ENCODE results near the gene UBN1. TPM values are rescaled to one million over a fixed set of nuclear protein-coding genes. Genes with fewer than 3 reads are reported as not detected.
"Not testable (repeated sequence)": the region's sequence is repeated elsewhere in the genome, so short reads cannot be mapped to it uniquely, and the experiment has no call there.

UBN1 gene
- total RNA-seq, 2 experiments from 2014 or later = 36.7 to 38.9 TPM

- CTCF ChIA-PET = no interaction called here
- POLR2A ChIA-PET = no interaction called here
These were observed 35.5 kb downstream of the UBN1 start for GRCh38 chr16:4882633-4883285.

- ChIA-PET POLR2A (no interaction called here), CTCF (no interaction called here)
These were observed 36.2 kb downstream of the UBN1 start for GRCh38 chr16:4883501-4883900.

GRCh38 chr16:4884209-4884608, 36.9 kb downstream of the UBN1 start:
- POLR2A ChIA-PET = no interaction called here
- CTCF ChIA-PET = no interaction called here

DNA sequence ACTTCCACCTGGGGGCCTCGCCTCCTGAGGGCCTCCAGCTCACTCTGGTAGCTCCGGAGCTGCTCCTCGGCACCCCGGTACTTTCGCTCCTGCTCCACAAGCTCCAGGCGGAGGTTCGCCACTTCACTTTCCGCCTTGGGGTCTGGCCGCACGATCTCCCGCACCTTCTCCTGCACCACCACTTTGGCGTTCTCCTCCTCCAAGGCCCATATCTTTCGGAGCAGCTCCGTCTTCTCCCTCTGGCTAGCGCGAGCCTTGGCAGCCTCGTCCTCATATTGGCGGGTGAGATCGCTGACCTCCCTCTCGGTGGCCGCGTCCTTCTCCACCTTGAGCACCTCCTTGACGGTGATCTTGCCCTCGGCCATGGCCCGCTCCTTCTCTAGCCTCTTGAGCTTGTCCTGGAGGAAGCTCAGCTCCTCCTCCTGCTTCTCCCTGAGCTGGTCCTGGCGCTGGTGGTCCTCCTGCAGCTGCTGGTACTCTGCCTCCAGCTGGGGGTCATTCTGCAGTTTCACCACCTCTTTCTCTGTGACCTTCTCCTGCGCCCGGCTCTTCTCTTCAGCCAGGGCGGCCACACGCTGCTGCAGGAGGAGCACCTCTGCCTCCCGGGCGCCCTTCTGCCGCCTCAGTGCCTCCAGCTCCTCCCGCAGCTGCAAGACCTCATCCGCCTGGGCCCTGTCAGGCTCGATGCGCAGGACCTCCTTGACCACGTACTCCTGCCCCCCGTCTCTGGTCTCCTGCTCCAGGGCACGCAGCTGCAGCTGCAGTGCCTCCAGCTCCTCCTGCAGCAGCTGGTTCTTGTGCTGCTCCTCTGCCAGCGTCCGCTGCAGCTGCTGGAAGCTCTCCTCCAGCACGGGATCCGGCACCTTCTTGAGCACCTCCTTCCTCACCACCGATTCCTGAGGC, 37.9 kb downstream of the UBN1 start:
- CTCF ChIA-PET = no interaction called here
- POLR2A ChIA-PET = no interaction called here

DNA sequence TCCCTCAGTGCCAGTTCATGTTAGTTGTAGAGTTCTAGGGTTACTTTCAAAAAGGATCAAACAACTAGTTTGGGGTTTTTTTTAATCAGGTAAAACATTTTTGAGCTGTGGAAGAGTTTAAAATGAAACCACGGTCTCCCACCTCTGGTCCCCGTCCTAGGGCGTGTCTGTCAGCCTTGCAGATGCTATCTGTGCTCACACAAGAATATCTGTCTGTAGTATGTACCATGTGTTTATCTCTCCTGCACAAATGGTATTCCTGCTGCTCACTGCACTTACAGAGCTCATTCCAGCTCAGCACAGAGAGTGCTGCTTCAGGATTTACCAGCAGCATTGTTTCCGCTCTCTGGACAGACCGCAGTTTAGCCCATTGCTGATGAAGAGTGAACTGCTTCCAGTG, 38.9 kb downstream of the UBN1 start:
- ChIA-PET CTCF (no interaction called here), POLR2A (no interaction called here)

DNA sequence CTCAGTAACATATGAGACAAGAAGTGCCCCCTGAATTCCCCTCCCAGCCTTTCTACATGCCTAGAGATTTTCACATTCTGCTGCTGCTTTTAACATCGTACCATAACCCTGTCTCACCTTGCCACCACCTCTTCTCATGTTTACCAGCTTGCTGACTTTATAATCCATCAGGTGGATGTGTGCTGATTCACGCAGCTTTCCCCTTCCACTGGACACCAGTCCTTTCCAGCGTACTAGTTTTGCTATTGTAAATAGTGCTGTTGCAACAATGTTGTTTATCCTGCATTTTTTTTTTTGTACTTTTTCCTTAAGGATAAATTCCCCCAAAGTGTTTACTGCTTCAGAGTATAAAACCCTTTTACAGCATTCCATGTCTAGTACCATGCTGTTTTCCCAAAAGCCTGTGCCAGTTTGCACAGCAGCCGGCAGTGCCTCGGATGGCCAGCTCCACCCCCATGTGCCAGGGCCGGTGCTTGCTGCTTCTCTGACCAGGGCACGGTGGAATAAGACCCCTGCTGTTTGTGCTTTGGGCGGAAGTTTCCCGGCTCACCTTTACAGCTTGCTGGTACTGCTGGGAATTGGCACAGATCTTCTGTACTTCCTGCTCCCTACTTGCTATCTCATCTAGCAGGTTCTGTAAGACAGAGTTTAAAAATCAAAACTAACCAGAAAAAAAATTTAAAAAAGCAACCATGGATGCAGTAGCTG, 41.3 kb downstream of the UBN1 start:
- CTCF ChIA-PET = interaction anchor here (0.6 kb wide), 1 partner anchor 9 kb away, joined by 6 read pairs; no protein-coding TSS in a partner anchor
- POLR2A ChIA-PET = no interaction called here

GRCh38 chr16:4890026-4890425, 42.7 kb downstream of the UBN1 start:
- ChIA-PET POLR2A (no interaction called here), CTCF (no interaction called here)

DNA sequence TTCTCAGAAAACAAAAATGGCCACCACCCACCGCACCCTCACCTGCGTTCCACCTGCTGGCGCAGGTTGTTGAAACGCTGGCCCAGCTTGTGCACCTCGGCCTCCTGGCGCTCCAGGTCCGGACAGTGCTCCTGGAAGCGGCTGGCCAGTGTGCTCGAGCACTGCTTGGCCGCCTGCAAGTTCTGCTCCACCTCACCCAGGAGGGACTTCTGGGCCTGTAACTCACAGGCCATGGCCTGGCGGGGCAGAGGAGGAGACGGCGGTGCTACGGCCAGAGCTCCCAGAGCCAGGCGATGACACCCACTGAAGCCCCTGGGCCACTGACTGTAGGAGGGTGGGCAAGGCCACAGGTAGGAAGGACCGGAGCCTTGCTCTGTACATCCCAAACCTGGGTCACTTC, 43.4 kb downstream of the UBN1 start:
- POLR2A ChIA-PET = no interaction called here
- CTCF ChIA-PET = no interaction called here

- ChIA-PET POLR2A (no interaction called here), CTCF (no interaction called here)
These were observed 44.0 kb downstream of the UBN1 start for GRCh38 chr16:4891097-4891885.

GRCh38 chr16:4891886-4892216, 44.6 kb downstream of the UBN1 start:
- ChIA-PET CTCF (interaction anchor here (0.5 kb wide), 1 partner anchor 1287 kb away, joined by 3 read pairs; no protein-coding TSS in a partner anchor), POLR2A (no interaction called here)

DNA sequence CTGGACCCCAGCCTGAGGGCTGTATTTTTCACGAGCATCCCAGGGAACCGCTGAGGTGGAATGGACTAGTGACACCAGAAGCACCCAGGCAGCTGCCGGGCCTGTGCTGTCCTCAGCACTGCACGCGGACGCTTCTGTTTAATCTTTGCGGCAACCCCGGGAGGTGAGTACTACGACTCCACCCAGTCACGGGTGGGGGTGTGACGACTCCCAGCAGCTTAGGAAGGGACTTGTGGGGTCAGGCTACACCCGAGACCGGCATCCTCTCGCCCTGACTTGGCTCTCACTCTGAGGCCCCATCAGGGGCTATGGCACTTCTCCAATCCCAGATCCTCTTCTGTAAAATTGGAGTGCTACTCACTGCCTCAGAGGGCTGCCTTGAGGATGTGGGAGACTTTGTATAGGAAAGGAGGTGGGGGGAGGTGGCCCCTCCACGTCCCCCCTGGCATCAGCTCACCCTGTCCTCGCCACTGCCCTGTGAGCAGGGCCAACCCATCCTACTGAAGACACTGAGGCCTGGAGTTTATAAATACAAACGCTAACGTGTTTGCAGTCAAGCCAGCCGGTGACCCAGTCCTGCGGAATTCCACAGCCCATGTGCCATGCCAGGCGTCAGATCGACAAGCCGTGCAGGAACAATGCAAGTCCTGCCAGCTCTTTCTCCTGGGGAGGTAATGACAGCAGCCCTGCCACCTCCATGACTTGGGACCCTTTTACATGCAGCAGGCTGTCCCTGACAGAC, 45.3 kb downstream of the UBN1 start:
- POLR2A ChIA-PET = no interaction called here
- CTCF ChIA-PET = interaction anchor here (0.5 kb wide), 1 partner anchor 1288 kb away, joined by 3 read pairs; no protein-coding TSS in a partner anchor

- CTCF ChIA-PET = no interaction called here
- POLR2A ChIA-PET = no interaction called here
These were observed 46.0 kb downstream of the UBN1 start for GRCh38 chr16:4893103-4893862.

DNA sequence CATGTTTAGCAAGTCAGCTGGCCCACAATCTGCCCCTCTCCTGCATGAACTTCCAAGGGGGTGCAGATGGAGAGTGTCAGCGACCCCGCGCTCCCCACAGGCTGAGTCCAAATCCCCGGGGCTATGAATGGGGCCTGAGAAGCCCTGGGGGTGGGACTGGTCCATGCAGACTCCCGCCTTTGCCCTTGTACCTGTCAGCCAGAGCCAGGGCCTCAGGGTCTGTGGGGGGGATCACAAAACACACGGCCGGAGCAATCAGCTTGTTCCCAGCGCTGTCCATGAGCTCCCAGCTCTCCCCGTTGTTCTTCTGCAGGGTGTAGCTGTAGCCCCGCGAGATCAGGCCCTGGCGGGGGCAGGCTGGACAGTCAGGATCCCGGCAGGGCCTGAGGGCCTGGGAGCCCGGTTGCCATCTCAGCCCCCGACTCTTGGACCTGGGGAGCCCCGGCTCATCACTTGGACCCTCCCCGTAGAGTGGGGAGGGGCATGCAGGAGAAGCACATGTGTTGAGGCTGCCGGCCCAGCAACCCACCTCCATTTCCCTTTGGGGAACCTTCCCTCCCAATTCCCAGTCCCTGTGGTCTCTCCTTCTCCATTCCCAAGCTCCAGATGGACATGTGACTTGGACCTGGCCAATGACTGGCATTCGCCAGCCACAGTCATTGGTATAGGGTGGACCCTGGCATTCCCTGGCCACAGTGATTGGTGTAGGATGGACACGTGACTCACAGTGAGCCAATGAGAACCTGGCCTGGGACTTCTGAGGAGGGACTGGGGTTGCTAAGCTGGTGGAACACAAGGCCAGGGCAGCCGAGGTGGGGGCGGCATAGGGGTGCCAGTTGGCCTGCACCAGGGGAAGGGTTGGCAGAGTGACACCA, 47.2 kb downstream of the UBN1 start:
- POLR2A ChIA-PET = no interaction called here
- CTCF ChIA-PET = no interaction called here

- CTCF ChIA-PET = no interaction called here
- POLR2A ChIA-PET = no interaction called here
These were observed 48.1 kb downstream of the UBN1 start for GRCh38 chr16:4895366-4895765.

- CTCF ChIA-PET = interaction anchor here (0.6 kb wide), 1 partner anchor 183 kb away, joined by 4 read pairs; no protein-coding TSS in a partner anchor
- POLR2A ChIA-PET = not testable (repeated sequence)
These were observed 49.5 kb downstream of the UBN1 start for GRCh38 chr16:4896761-4897160.

DNA sequence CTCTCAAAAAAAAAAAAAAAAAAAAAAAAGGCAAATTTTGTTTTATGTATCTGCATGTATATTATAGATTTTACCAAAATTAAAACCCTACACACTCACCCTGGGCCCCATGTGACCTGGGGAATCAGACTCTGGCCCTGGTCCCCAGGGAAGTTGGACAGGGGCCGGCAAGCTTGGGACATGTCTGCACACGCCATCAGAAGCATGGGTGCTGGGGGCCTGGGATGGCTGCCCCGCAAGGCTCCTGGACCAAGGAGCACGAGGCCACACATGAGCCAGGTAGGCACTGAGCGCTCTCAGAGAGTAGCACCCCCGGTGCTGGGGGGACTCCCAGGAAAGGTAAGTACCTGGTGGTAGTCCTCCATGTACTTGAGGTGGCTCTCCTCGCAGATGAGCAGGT, 50.0 kb downstream of the UBN1 start:
- POLR2A ChIA-PET = no interaction called here

DNA sequence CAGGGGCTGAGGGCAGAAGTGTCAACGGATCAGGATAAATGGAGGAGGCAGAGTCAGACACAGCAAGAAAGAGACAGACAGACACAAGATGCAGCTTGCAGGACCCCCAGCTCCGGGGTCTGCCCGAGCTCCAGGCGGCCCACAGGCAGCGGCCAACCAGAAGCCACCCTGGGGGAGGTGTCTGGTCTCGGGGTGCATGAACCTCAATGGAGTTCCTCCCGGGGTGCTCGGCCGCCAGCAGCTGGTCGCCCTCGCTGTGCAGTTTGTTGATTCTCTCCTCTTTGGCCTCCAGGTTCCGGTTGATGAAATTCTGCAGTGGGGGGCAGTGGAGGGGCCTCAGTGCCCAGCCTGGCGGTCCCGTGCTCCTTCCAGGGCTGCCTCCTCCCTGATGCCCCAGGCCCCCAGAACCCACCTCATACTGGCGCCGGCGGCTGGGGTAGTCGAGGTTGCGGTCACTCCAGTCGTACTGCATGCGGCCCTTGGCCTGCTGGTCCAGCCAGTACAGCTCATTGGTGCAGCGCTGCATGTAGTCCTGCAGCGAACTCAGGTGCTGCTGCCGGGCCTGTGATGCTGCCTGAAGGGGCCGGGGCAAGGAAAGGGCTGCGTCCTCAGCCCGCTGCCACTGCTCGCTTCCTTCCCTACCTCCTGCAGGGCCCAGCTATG, 51.7 kb downstream of the UBN1 start:
- CTCF ChIA-PET = no interaction called here
- POLR2A ChIA-PET = no interaction called here

More for the DNA sequence above, 50.0 kb downstream of the UBN1 start:
- CTCF ChIA-PET = no interaction called here

All from activated CD8-positive, alpha-beta memory T cell treated with anti-CD3 and anti-CD28 coated beads for 36 hours (primary cell).